Measurements from ENCODE around the gene NKAIN4.

Gene NKAIN4

GRCh38 chr20:63249891-63250290, 4.4 kb downstream of the NKAIN4 start:
- TF ChIP-seq ZNF274 (IDR thresholded peaks at IDR 0.05; ENCODE audit: low read depth, low read length), result no peak
- H3K4me3 ChIP-seq (ENCODE audit: low read length), result no peak overlapping the region

- no peak for TF ChIP-seq ZNF274 (IDR thresholded peaks at IDR 0.05; ENCODE audit: low read depth, low read length)
Measured at GRCh38 chr20:63248835-63249591, 5.2 kb downstream of the NKAIN4 start.

DNA sequence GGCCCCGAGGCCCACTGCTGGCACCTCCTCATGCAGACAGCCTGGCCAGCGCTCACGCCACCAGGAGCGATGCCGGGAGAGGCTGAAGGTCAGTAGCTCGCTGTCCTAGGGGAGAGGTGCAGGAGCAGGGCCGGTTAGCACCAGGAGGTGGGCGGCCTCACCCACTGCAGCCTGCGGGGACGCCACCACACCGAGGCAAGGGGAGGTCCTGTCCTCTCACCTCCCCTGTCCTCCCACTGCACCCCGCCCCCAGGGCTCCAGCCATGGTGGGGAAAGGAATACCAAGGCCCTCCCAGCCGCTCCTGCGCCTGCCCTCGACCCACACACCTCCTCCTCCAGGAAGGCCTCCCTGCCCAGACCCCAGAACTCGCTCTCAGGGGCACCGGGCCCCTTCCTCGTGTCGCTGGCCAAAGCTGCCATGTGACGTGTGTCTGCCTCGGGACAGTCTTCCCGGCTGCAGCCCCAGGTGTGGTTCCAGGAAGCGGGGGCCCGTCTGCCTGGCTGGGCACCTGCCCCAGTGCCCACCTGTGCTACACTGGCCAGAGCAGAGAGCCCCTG, 6.5 kb downstream of the NKAIN4 start:
- H3K4me3 ChIP-seq (ENCODE audit: low read length), result no peak overlapping the region
- TF ChIP-seq ZNF274 (IDR thresholded peaks at IDR 0.05; ENCODE audit: low read depth, low read length), result no peak

More at GRCh38 chr20:63248835-63249591, 5.2 kb downstream of the NKAIN4 start:
- H3K4me3 ChIP-seq (ENCODE audit: low read length), result no peak overlapping the region

DNA sequence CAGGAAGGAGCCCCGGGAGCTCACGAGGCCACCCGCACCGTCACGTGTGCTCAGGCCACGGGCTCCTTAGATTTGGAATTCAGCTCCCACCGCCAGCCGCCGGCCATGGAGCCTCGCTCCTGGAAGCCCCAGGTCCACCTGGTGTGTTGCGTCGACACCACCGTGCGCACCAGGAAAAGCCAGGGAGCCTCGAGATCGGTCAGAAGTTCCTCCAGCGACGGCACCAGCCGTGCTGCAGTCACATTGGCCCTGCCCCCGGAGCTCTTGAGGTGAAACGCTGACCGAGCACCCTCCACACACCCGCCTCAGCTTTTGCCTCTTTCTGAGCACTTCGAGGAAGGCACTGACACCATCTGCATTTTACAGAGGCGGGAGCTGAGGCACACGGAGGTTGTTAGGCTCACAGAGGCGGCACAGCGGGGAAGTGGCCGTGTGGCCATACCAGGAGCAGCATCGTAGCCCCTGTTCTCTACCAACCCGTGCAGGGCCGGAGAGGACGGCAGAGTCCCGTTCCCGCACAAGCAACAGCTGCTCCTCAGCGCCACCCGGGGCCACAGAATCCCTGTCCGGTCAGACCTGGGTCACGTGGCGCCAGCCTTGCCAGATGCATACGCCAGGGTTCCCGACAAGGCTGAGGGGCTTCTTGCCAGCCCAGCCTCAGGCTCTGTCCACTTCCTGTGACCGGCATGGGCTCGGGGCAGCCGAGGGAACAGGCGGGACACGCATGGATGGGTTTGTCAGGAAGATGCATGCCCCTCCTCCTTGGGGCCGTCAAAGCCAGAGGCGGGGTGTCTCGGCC, 7.6 kb downstream of the NKAIN4 start:
- H3K4me3 ChIP-seq (ENCODE audit: low read length), result no peak overlapping the region

GRCh38 chr20:63244468-63244867, 9.8 kb downstream of the NKAIN4 start:
- no peak for TF ChIP-seq ZNF274 (IDR thresholded peaks at IDR 0.05; ENCODE audit: low read depth, low read length)
- no peak overlapping the region for H3K4me3 ChIP-seq (ENCODE audit: low read length)

More for the DNA sequence above, 7.6 kb downstream of the NKAIN4 start:
- no peak for TF ChIP-seq ZNF274 (IDR thresholded peaks at IDR 0.05; ENCODE audit: low read depth, low read length)

- H3K4me3 ChIP-seq (ENCODE audit: low read length), result no peak overlapping the region
- TF ChIP-seq ZNF274 (IDR thresholded peaks at IDR 0.05; ENCODE audit: low read depth, low read length), result no peak
Measured at GRCh38 chr20:63243604-63244247, 10.5 kb downstream of the NKAIN4 start.

GRCh38 chr20:63242736-63243135, 11.5 kb downstream of the NKAIN4 start:
- no peak for TF ChIP-seq ZNF274 (IDR thresholded peaks at IDR 0.05; ENCODE audit: low read depth, low read length)
- H3K4me3 ChIP-seq (ENCODE audit: low read length), result no peak overlapping the region

- TF ChIP-seq ZNF274 (IDR thresholded peaks at IDR 0.05; ENCODE audit: low read depth, low read length), result no peak
- no peak overlapping the region for H3K4me3 ChIP-seq (ENCODE audit: low read length)
Measured at GRCh38 chr20:63241272-63241671, 13.0 kb downstream of the NKAIN4 start.

DNA sequence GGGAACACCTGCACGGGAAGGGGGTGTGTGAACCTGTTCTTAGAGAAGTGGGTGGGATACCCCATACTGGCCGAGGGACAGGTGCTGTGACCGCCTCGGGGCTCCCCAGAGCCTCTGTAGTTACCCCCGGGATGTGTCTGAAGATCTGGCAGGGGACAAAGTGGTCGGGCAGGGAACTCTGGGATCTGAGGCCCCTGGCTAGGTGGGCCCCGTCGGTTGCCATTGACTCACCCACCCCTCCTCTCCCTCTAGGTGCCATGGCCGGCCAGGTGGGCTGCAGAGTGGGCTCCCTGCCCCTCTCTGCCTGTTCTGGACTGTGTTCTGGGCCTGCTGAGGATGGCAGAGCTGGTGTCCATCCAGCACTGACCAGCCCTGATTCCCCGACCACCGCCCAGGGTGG, 14.3 kb downstream of the NKAIN4 start:
- no peak for TF ChIP-seq ZNF274 (IDR thresholded peaks at IDR 0.05; ENCODE audit: low read depth, low read length)
- H3K4me3 ChIP-seq (ENCODE audit: low read length), result no peak overlapping the region

DNA sequence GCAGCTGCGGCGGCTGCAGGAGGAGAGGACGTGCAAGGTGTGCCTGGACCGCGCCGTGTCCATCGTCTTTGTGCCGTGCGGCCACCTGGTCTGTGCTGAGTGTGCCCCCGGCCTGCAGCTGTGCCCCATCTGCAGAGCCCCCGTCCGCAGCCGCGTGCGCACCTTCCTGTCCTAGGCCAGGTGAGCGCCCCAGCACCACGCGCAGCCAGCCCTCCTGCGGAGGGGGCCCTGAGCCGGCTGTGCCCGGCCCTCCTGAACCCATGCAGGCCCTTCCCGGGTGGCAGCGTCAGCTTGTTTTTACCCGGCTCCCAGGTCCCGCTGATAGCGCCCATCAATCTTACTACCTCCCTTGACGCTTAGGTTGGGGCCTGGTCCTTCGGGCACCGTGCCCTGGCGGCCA, 14.8 kb downstream of the NKAIN4 start:
- no peak overlapping the region for H3K4me3 ChIP-seq (ENCODE audit: low read length)
- TF ChIP-seq ZNF274 (IDR thresholded peaks at IDR 0.05; ENCODE audit: low read depth, low read length), result no peak

GRCh38 chr20:63238514-63239125, 15.6 kb downstream of the NKAIN4 start:
- no peak overlapping the region for H3K4me3 ChIP-seq (ENCODE audit: low read length)
- no peak for TF ChIP-seq ZNF274 (IDR thresholded peaks at IDR 0.05; ENCODE audit: low read depth, low read length)

DNA sequence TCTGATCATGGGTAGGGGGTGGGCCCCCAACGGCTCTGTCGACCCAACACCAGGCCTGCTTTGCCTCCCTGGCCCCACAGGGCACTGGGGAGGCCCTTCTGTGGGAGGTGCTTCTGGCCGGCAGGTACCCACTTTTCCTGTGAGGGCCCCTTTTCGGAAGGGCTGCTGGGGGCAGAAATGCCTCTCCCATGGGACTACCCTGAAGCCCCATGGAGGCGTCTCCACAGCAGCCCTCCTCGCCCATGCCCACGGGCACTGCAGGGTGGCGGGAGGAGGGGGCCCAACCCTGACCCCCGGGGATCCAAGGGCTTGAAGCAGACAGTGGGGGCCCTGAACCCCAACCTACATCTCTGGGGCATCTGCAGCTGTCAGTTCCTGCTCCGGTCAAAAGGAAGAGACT, 16.2 kb downstream of the NKAIN4 start:
- no peak for TF ChIP-seq ZNF274 (IDR thresholded peaks at IDR 0.05; ENCODE audit: low read depth, low read length)
- H3K4me3 ChIP-seq (ENCODE audit: low read length), result no peak overlapping the region

- H3K4me3 ChIP-seq (ENCODE audit: low read length), result no peak overlapping the region
- no peak for TF ChIP-seq ZNF274 (IDR thresholded peaks at IDR 0.05; ENCODE audit: low read depth, low read length)
Measured at GRCh38 chr20:63236116-63236837, 18.0 kb downstream of the NKAIN4 start.

Measured in GM08714 (cell line).